OCI-LY1 (cell line): ENCODE measurements around the gene SLC12A3.

Experiments
- H2AFZ ChIP-seq: fragments of 200-600 bp; sonication (generic), shearing (Covaris generic); 2 replicates; pipeline ENCODE4 v1.6.0; 2014; ENCODE audit warnings: antibody characterized with exemption, mild to moderate bottlenecking, low read length
- H3F3A ChIP-seq: fragments of 200-600 bp; sonication (generic), shearing (Covaris generic); 2 replicates; pipeline ENCODE4 v1.6.0; 2014; ENCODE audit warnings: mild to moderate bottlenecking, antibody characterized with exemption, low read length, moderate library complexity; ENCODE audit not compliant: insufficient read depth
- H3K27ac ChIP-seq: fragments of 200-600 bp; sonication (generic); 2 replicates; pipeline ENCODE4 v1.5.1; 2014; ENCODE audit warnings: low read length, mixed run types, mild to moderate bottlenecking, low read depth; ENCODE audit not compliant: poor library complexity, severe bottlenecking
- H3K27me3 ChIP-seq: fragments of 200-600 bp; sonication (generic); 2 replicates; pipeline ENCODE4 v1.6.0; 2014; ENCODE audit warnings: antibody characterized with exemption, mild to moderate bottlenecking, low read length, moderate library complexity; ENCODE audit not compliant: insufficient read depth
- H3K36me3 ChIP-seq: fragments of 200-600 bp; sonication (generic); 2 replicates; pipeline ENCODE4 v1.6.1; 2014; ENCODE audit warnings: mild to moderate bottlenecking, antibody characterized with exemption, low read length, moderate library complexity, mixed read lengths; ENCODE audit not compliant: insufficient read depth
- H3K4me1 ChIP-seq: fragments of 200-600 bp; sonication (generic); 2 replicates; pipeline ENCODE4 v1.5.1; 2014; ENCODE audit warnings: mild to moderate bottlenecking, low read length, moderate library complexity; ENCODE audit not compliant: insufficient read depth, severe bottlenecking
- H3K4me2 ChIP-seq: fragments of 200-600 bp; sonication (generic), shearing (Covaris generic); 2 replicates; pipeline ENCODE4 v1.6.1; 2014; ENCODE audit warnings: low read length
- H3K4me3 ChIP-seq: fragments of 200-600 bp; sonication (generic); 2 replicates; pipeline ENCODE4 v1.5.1; 2014; ENCODE audit warnings: low read length, low read depth, mild to moderate bottlenecking, mixed read lengths; ENCODE audit not compliant: poor library complexity, severe bottlenecking
- H3K79me2 ChIP-seq: fragments of 200-600 bp; shearing (Covaris generic); 2 replicates; pipeline ENCODE4 v1.6.1; 2016; ENCODE audit warnings: mixed run types, low read length, mixed read lengths; ENCODE audit not compliant: insufficient read depth
- H3K9ac ChIP-seq: fragments of 200-600 bp; sonication (generic), shearing (Covaris generic); 2 replicates; pipeline ENCODE4 v1.6.1; 2014; ENCODE audit warnings: mild to moderate bottlenecking, low read length, mixed read lengths
- H3K9me2 ChIP-seq: fragments of 200-600 bp; sonication (generic), shearing (Covaris generic); 2 replicates; pipeline ENCODE4 v1.6.1; 2014; ENCODE audit warnings: low read depth, mild to moderate bottlenecking, low read length, mixed read lengths
- H3K9me3 ChIP-seq: fragments of 200-600 bp; shearing (Covaris generic); 2 replicates; pipeline ENCODE4 v1.6.1; 2014; ENCODE audit warnings: low read length, mixed read lengths
- H4K20me1 ChIP-seq: fragments of 200-600 bp; sonication (generic), shearing (Covaris generic); 2 replicates; pipeline ENCODE4 v1.6.0; 2016; ENCODE audit warnings: mild to moderate bottlenecking, low read length; ENCODE audit not compliant: insufficient read depth
- CTCF ChIP-seq: fragments of 200-600 bp; sonication (generic), shearing (Covaris generic); IDR thresholded peaks from 2 replicates; pipeline ENCODE4 v1.5.1; 2017; ENCODE audit warnings: mild to moderate bottlenecking, antibody characterized with exemption, low read length, moderate library complexity, mixed read lengths
- EZH2 ChIP-seq: fragments of 200-600 bp; sonication (generic), shearing (Covaris generic); IDR thresholded peaks from 2 replicates; pipeline ENCODE4 v1.8.0; 2017; ENCODE audit warnings: borderline replicate concordance, mixed run types, mild to moderate bottlenecking, antibody characterized with exemption, low read length, moderate library complexity, mixed read lengths

The SLC12A3 gene

GRCh38 chr16:56841659-56842058, 23.3 kb upstream of the SLC12A3 start:
- Histone ChIP-seq H3K9me3 (no peaks in the 10 kb centered on the region), H3K79me2 (no peaks in the 10 kb centered on the region), H4K20me1 (no peaks in the 10 kb centered on the region), H3K4me3 (no peak overlapping the region), H3K27ac (no peak overlapping the region), H3K27me3 (no peaks in the 10 kb centered on the region), H3K4me2 (no peak overlapping the region), H3K36me3 (peaks cover 77% of the 10 kb centered on the region), H3K4me1 (no peaks in the 10 kb centered on the region), H3F3A (no peaks in the 10 kb centered on the region), H3K9me2 (no peaks in the 10 kb centered on the region), H2AFZ (no peak overlapping the region), H3K9ac (no peak overlapping the region)
- TF ChIP-seq CTCF (no peak), EZH2 (no peak)

GRCh38 chr16:56842133-56842532, 22.9 kb upstream of the SLC12A3 start:
- Histone ChIP-seq H3F3A (no peaks in the 10 kb centered on the region), H3K27ac (no peak overlapping the region), H3K9me2 (no peaks in the 10 kb centered on the region), H3K27me3 (no peaks in the 10 kb centered on the region), H3K4me2 (no peak overlapping the region), H2AFZ (no peak overlapping the region), H3K9ac (no peak overlapping the region), H3K9me3 (no peaks in the 10 kb centered on the region), H3K36me3 (peaks cover 73% of the 10 kb centered on the region), H3K4me1 (peaks cover under 1% of the 10 kb centered on the region), H4K20me1 (no peaks in the 10 kb centered on the region), H3K79me2 (no peaks in the 10 kb centered on the region), H3K4me3 (no peak overlapping the region)
- TF ChIP-seq CTCF = no peak
- no peak for TF ChIP-seq EZH2

GRCh38 chr16:56844056-56844455, 21.0 kb upstream of the SLC12A3 start:
- Histone ChIP-seq H3K4me1 (peaks cover 11% of the 10 kb centered on the region), H3K27ac (no peak overlapping the region), H3K9me3 (no peaks in the 10 kb centered on the region), H4K20me1 (no peaks in the 10 kb centered on the region), H3K79me2 (no peaks in the 10 kb centered on the region), H3K9me2 (no peaks in the 10 kb centered on the region), H2AFZ (no peak overlapping the region), H3K36me3 (peaks cover 60% of the 10 kb centered on the region), H3K4me2 (no peak overlapping the region), H3F3A (no peaks in the 10 kb centered on the region), H3K4me3 (no peak overlapping the region), H3K9ac (no peak overlapping the region), H3K27me3 (no peaks in the 10 kb centered on the region)
- TF ChIP-seq CTCF (no peak), EZH2 (no peak)
